ENCODE data around the gene NUP62. TPM values are rescaled to one million over a fixed set of nuclear protein-coding genes. Genes with fewer than 3 reads are reported as not detected.

NUP62 gene
- total RNA-seq, 1 experiment from 2014 or later, result 85.2 TPM

DNA sequence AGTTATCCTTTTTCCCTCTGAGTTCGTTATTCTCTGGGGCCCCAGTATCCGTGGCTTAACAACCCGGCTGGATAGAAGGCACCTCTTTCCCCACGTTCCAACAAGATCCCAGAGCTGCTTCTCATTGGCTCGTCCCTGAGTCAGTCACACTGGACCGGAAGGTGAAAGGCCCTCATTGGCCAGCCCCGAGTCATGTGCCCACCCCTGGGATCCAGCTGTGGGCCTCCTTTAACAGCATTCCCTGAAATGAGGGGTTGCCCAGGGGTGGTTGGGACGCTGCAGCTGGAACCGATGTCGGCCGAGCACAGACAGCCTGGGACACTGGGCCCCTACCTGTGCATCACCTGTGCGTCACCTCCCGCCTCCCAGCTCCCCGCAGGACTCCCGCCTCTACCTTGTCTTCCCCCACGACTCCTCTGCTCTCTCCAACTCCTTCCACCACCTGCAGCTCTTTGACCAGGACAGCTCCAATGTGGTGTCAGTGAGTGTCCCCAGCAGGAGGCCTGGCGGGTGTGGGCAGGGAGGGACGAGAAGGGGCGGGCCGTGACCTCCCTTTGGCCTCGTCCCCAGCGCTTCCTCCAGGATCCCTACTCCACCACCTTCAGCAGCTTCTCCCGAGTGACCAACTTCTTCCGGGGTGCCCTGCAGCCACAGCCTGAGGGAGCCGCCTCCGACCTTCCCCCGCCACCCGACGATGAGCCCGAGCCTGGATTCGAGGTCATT, 47.5 kb downstream of the NUP62 start:
- intact Hi-C loops (cut with micrococcal nuclease), result no loop called here
- H3K4me3 ChIP-seq (replicated peaks in 1 of 2; ENCODE audit: low read depth in 1 of 2, low read length in 2 of 2), result no peak overlapping the region
- no peak overlapping the region for H3K4me2 ChIP-seq (ENCODE audit: low read length)
- H3K36me3 ChIP-seq (ENCODE audit: control insufficient read depth in 1 of 2, insufficient read depth in 2 of 2, low read length in 2 of 2), result peaks cover 12 to 18% of the 10 kb centered on the region in 2 experiments
- no peak for ATAC-seq
- H3K4me1 ChIP-seq (ENCODE audit: control insufficient read depth in 1 of 2, insufficient read depth in 2 of 2, low read length in 2 of 2), result peaks cover 9 to 23% of the 10 kb centered on the region in 2 experiments
- no peak overlapping the region for H3K9ac ChIP-seq (ENCODE audit: low read length)
- H3K27ac ChIP-seq (ENCODE audit: low read depth, low read length), result no peak overlapping the region
- ChIA-PET POLR2A (no interaction called here), RAD21 (ENCODE audit: low non-redundant PET in 1 of 2, low total read pairs in 2 of 2, uncharacterized antibody in 2 of 2, unreplicated experiment in 2 of 2) (no interaction called here), CTCF (no interaction called here)
- H4K20me1 ChIP-seq (ENCODE audit: insufficient read depth), result no peaks in the 10 kb centered on the region
- H3K27me3 ChIP-seq (ENCODE audit: insufficient read depth, low read length), result no peaks in the 10 kb centered on the region
- H3K79me2 ChIP-seq (ENCODE audit: insufficient read depth, low read length), result peaks cover 9% of the 10 kb centered on the region; the same call in 1 of the 2 replicates
- BruUV-seq (replicated peaks), result no TSS peak
- TF ChIP-seq, protein P1, sequence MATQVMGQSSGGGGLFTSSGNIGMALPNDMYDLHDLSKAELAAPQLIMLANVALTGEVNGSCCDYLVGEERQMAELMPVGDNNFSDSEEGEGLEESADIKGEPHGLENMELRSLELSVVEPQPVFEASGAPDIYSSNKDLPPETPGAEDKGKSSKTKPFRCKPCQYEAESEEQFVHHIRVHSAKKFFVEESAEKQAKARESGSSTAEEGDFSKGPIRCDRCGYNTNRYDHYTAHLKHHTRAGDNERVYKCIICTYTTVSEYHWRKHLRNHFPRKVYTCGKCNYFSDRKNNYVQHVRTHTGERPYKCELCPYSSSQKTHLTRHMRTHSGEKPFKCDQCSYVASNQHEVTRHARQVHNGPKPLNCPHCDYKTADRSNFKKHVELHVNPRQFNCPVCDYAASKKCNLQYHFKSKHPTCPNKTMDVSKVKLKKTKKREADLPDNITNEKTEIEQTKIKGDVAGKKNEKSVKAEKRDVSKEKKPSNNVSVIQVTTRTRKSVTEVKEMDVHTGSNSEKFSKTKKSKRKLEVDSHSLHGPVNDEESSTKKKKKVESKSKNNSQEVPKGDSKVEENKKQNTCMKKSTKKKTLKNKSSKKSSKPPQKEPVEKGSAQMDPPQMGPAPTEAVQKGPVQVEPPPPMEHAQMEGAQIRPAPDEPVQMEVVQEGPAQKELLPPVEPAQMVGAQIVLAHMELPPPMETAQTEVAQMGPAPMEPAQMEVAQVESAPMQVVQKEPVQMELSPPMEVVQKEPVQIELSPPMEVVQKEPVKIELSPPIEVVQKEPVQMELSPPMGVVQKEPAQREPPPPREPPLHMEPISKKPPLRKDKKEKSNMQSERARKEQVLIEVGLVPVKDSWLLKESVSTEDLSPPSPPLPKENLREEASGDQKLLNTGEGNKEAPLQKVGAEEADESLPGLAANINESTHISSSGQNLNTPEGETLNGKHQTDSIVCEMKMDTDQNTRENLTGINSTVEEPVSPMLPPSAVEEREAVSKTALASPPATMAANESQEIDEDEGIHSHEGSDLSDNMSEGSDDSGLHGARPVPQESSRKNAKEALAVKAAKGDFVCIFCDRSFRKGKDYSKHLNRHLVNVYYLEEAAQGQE (IDR thresholded peaks at IDR 0.05; ENCODE audit: low read depth), result no peak
- TF ChIP-seq, protein P2, sequence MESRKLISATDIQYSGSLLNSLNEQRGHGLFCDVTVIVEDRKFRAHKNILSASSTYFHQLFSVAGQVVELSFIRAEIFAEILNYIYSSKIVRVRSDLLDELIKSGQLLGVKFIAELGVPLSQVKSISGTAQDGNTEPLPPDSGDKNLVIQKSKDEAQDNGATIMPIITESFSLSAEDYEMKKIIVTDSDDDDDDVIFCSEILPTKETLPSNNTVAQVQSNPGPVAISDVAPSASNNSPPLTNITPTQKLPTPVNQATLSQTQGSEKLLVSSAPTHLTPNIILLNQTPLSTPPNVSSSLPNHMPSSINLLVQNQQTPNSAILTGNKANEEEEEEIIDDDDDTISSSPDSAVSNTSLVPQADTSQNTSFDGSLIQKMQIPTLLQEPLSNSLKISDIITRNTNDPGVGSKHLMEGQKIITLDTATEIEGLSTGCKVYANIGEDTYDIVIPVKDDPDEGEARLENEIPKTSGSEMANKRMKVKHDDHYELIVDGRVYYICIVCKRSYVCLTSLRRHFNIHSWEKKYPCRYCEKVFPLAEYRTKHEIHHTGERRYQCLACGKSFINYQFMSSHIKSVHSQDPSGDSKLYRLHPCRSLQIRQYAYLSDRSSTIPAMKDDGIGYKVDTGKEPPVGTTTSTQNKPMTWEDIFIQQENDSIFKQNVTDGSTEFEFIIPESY (IDR thresholded peaks at IDR 0.05; ENCODE audit: extremely low read depth, insufficient replicate concordance, low read length), result no peak
- TF ChIP-seq ZNF274 (IDR thresholded peaks at IDR 0.05; ENCODE audit: low read depth, low read length) (no peak), ELF1 (IDR thresholded peaks at IDR 0.05; ENCODE audit: borderline replicate concordance, low read depth) (no peak), EZH2phosphoT487 (IDR thresholded peaks at IDR 0.05; ENCODE audit: borderline replicate concordance) (no peak), JUND (IDR thresholded peaks at IDR 0.05) (no peak), CBX3 (IDR thresholded peaks at IDR 0.05; ENCODE audit: low read depth) (no peak), POLR2AphosphoS5 (IDR thresholded peaks at IDR 0.05; ENCODE audit: low read depth, low read length) (no peak), SIN3A (IDR thresholded peaks at IDR 0.05; ENCODE audit: low read depth) (no peak), YY1 (IDR thresholded peaks at IDR 0.05; ENCODE audit: extremely low read depth, insufficient replicate concordance, low read depth, low read length) (no peak), ZFX (IDR thresholded peaks at IDR 0.05) (no peak), FOSL1 (IDR thresholded peaks at IDR 0.05; ENCODE audit: low read depth) (no peak), POLR2A (IDR thresholded peaks at IDR 0.05; ENCODE audit: borderline replicate concordance, extremely low read depth, insufficient read depth, insufficient read length) (no peak), SP1 (IDR thresholded peaks at IDR 0.05; ENCODE audit: low read depth) (no peak), SRF (IDR thresholded peaks at IDR 0.05; ENCODE audit: low read depth) (no peak), CEBPB (IDR thresholded peaks at IDR 0.05; ENCODE audit: low read depth) (no peak), EGR1 (IDR thresholded peaks at IDR 0.05; ENCODE audit: low read depth) (no peak)
- TF ChIP-seq, protein P3, sequence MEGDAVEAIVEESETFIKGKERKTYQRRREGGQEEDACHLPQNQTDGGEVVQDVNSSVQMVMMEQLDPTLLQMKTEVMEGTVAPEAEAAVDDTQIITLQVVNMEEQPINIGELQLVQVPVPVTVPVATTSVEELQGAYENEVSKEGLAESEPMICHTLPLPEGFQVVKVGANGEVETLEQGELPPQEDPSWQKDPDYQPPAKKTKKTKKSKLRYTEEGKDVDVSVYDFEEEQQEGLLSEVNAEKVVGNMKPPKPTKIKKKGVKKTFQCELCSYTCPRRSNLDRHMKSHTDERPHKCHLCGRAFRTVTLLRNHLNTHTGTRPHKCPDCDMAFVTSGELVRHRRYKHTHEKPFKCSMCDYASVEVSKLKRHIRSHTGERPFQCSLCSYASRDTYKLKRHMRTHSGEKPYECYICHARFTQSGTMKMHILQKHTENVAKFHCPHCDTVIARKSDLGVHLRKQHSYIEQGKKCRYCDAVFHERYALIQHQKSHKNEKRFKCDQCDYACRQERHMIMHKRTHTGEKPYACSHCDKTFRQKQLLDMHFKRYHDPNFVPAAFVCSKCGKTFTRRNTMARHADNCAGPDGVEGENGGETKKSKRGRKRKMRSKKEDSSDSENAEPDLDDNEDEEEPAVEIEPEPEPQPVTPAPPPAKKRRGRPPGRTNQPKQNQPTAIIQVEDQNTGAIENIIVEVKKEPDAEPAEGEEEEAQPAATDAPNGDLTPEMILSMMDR (IDR thresholded peaks at IDR 0.05 in 2 of 3, conservative IDR thresholded peaks at IDR 0.05 in 1 of 3; ENCODE audit: borderline replicate concordance in 1 of 3, insufficient read depth in 1 of 3, low read depth in 2 of 3, low read length in 2 of 3), result no peak
- TF ChIP-seq, protein P4, sequence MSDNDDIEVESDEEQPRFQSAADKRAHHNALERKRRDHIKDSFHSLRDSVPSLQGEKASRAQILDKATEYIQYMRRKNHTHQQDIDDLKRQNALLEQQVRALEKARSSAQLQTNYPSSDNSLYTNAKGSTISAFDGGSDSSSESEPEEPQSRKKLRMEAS (IDR thresholded peaks at IDR 0.05), result no peak
- TF ChIP-seq, protein P5, sequence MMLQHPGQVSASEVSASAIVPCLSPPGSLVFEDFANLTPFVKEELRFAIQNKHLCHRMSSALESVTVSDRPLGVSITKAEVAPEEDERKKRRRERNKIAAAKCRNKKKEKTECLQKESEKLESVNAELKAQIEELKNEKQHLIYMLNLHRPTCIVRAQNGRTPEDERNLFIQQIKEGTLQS (IDR thresholded peaks at IDR 0.05), result no peak
- H2AFZ ChIP-seq (ENCODE audit: low read depth, low read length, poor library complexity, severe bottlenecking), result no peak overlapping the region
- DNase-seq (ENCODE audit: low read depth, low spot score), result no peak
- no peaks in the 10 kb centered on the region for H3K9me2 ChIP-seq (ENCODE audit: insufficient read depth)
- peaks cover 0 to 6% of the 10 kb centered on the region in 2 experiments; a peak in 1 of 4 replicates for H3K9me3 ChIP-seq (ENCODE audit: control insufficient read depth in 1 of 2, insufficient read depth in 1 of 2, low read depth in 1 of 2, low read length in 2 of 2)
